ENCODE measurements around the gene MLKL. TPM values are rescaled to one million over a fixed set of nuclear protein-coding genes. Genes with fewer than 3 reads are reported as not detected.

MLKL gene
- total and polyA plus RNA-seq, 2 of the 13 experiments (the other 11 are each of a cell fraction or from before 2014, with no cell fraction given), result 6.4 to 10.7 TPM

- peak; percentile 35; the same call in 1 of the 2 replicates for TF ChIP-seq ZNF281 (CRISPR knock-in tag; IDR thresholded peaks at IDR 0.05; ENCODE audit: borderline replicate concordance)
- no peak for TF ChIP-seq ZNF780A (CRISPR knock-in tag; IDR thresholded peaks at IDR 0.05)
- peak; percentile 70 for TF ChIP-seq NFIC (IDR thresholded peaks at IDR 0.05; ENCODE audit: low read length)
- peak; percentile 42; the same call in 1 of the 2 replicates for TF ChIP-seq ONECUT2 (CRISPR knock-in tag; IDR thresholded peaks at IDR 0.05)
- TF ChIP-seq ZNF670 (CRISPR knock-in tag; IDR thresholded peaks at IDR 0.05; ENCODE audit: borderline replicate concordance), result peak; percentile 79; the same call in 1 of the 2 replicates
- 0 out of 2 replicates have a peak, but pooled peaks have one; percentile 28 for TF ChIP-seq ZMYM2 (CRISPR knock-in tag; IDR thresholded peaks at IDR 0.05)
- TF ChIP-seq HOXA9 (CRISPR knock-in tag; IDR thresholded peaks at IDR 0.05; ENCODE audit: borderline replicate concordance), result 0 out of 2 replicates have a peak, but pooled peaks have one; percentile 47
- 0 out of 2 replicates have a peak, but pooled peaks have one; percentile 55 for TF ChIP-seq ZMYM3 (CRISPR knock-in tag; IDR thresholded peaks at IDR 0.05)
- TF ChIP-seq ZNF326 (CRISPR knock-in tag; IDR thresholded peaks at IDR 0.05; ENCODE audit: borderline replicate concordance), result no peak
- 0 out of 2 replicates have a peak, but pooled peaks have one; percentile 37 for TF ChIP-seq ZNF292 (CRISPR knock-in tag; IDR thresholded peaks at IDR 0.05; ENCODE audit: borderline replicate concordance, low read depth)
- TF ChIP-seq NCOA2 (CRISPR knock-in tag; IDR thresholded peaks at IDR 0.05), result no peak; the same call in 1 of the 2 replicates
- peak; percentile 68 for TF ChIP-seq SRSF1 (optimal IDR thresholded peaks at IDR 0.05; ENCODE audit: low read depth, low read length)
- no peak for TF ChIP-seq TRIM24 (CRISPR knock-in tag; IDR thresholded peaks at IDR 0.05)
- TF ChIP-seq ZNF224 (CRISPR knock-in tag; IDR thresholded peaks at IDR 0.05), result peak; percentile 51; the same call in 1 of the 2 replicates
- 0 out of 2 replicates have a peak, but pooled peaks have one; percentile 28 for TF ChIP-seq LBX2 (CRISPR knock-in tag; IDR thresholded peaks at IDR 0.05; ENCODE audit: borderline replicate concordance)
- TF ChIP-seq ZSCAN30 (CRISPR knock-in tag; IDR thresholded peaks at IDR 0.05), result no peak
- peak; percentile 73 for TF ChIP-seq IKZF4 (CRISPR knock-in tag; IDR thresholded peaks at IDR 0.05; ENCODE audit: borderline replicate concordance, low read depth, not compliant biosample characterization)
- TF ChIP-seq MEIS2 (CRISPR knock-in tag; IDR thresholded peaks at IDR 0.05), result no peak
- TF ChIP-seq BCL3 (CRISPR knock-in tag; IDR thresholded peaks at IDR 0.05), result no peak; the same call in 1 of the 2 replicates
- TF ChIP-seq TEAD3 (CRISPR knock-in tag; optimal IDR thresholded peaks at IDR 0.05; ENCODE audit: borderline replicate concordance), result peak; percentile 25
- peak; percentile 71; the same call in 1 of the 2 replicates for TF ChIP-seq DRAP1 (CRISPR knock-in tag; IDR thresholded peaks at IDR 0.05)
- peak; percentile 74 for TF ChIP-seq DR1 (CRISPR knock-in tag; IDR thresholded peaks at IDR 0.05)
- peak; percentile 78; the same call in 1 of the 2 replicates for TF ChIP-seq ZNF577 (CRISPR knock-in tag; IDR thresholded peaks at IDR 0.05; ENCODE audit: borderline replicate concordance, low read depth)
- peak; percentile 90 for TF ChIP-seq ZNF230 (CRISPR knock-in tag; IDR thresholded peaks at IDR 0.05)
Observed at GRCh38 chr16:74666425-74667254, 34.0 kb downstream of the MLKL start, which contains the start of gene RFWD3 (continued).

Data from HepG2 (cell line).